C4-2B (cell line): Measurements from ENCODE around the gene XAF1.
"Not testable (repeated sequence)": the region's sequence is repeated elsewhere in the genome, so short reads cannot be mapped to it uniquely, and the experiment has no call there.

Experiments used
- H3K27ac ChIP-seq: fragments of 450-650 bp; 2 replicates; pipeline ENCODE4 v1.5.1; 2017
- ZFX ChIP-seq: fragments of 450-650 bp; IDR thresholded peaks from 2 replicates; pipeline ENCODE4 v1.6.1; 2017
- TF ChIP-seq, protein P1 (sequence below): fragments of 450-650 bp; conservative IDR thresholded peaks from 2 replicates; pipeline ENCODE4 v1.5.1; 2017; ENCODE audit warnings: mild to moderate bottlenecking

Gene XAF1

DNA sequence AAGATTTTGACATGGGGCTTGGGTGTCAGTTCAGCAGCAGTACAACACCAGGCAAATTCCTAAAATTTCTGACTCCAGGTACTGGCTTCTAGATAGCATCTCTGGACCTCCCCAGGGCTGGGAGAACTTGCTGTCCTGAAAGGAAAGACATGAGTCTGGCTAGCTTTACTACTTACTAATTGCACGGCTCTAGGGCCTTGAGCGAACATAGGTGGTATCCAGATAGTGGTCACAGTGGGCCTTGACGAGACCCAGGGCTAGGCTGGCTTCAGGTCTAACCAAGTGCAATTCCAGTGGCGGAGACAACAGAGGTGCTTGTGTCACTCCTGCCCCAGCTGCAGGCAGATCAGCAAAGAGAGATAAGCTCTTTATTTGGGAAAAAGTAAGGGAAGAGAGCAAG, 26.3 kb upstream of the XAF1 start:
- no peak for TF ChIP-seq ZFX
- TF ChIP-seq, protein P1, sequence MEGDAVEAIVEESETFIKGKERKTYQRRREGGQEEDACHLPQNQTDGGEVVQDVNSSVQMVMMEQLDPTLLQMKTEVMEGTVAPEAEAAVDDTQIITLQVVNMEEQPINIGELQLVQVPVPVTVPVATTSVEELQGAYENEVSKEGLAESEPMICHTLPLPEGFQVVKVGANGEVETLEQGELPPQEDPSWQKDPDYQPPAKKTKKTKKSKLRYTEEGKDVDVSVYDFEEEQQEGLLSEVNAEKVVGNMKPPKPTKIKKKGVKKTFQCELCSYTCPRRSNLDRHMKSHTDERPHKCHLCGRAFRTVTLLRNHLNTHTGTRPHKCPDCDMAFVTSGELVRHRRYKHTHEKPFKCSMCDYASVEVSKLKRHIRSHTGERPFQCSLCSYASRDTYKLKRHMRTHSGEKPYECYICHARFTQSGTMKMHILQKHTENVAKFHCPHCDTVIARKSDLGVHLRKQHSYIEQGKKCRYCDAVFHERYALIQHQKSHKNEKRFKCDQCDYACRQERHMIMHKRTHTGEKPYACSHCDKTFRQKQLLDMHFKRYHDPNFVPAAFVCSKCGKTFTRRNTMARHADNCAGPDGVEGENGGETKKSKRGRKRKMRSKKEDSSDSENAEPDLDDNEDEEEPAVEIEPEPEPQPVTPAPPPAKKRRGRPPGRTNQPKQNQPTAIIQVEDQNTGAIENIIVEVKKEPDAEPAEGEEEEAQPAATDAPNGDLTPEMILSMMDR: no peak
- no peak overlapping the region for H3K27ac ChIP-seq

GRCh38 chr17:6746665-6747064, 9.2 kb upstream of the XAF1 start:
- H3K27ac ChIP-seq: not testable (repeated sequence)

GRCh38 chr17:6748617-6749016, 7.2 kb upstream of the XAF1 start:
- H3K27ac ChIP-seq: no peak overlapping the region
- TF ChIP-seq, protein P1: no peak
- no peak for TF ChIP-seq ZFX

DNA sequence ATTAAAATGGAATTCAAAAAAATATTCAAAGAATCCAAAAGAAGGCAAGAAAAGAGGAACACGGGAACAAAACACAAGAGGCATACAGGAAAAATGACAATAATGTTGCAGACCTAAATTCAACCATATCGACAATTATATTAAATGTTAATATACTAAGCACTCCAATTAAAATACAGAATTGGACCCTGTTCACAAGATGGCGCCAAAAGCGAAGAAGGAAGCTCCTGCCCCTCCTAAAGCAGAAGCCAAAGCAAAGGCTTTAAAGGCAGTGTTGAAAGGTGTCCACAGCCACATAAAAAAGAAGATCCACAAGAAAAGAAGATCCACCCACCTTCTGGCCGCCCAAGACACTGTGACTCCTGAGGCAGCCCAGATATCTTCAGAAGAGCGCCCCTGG, 6.3 kb upstream of the XAF1 start:
- no peak overlapping the region for H3K27ac ChIP-seq
- no peak for TF ChIP-seq ZFX
- TF ChIP-seq, protein P1: no peak; the same call in 1 of the 2 replicates

DNA sequence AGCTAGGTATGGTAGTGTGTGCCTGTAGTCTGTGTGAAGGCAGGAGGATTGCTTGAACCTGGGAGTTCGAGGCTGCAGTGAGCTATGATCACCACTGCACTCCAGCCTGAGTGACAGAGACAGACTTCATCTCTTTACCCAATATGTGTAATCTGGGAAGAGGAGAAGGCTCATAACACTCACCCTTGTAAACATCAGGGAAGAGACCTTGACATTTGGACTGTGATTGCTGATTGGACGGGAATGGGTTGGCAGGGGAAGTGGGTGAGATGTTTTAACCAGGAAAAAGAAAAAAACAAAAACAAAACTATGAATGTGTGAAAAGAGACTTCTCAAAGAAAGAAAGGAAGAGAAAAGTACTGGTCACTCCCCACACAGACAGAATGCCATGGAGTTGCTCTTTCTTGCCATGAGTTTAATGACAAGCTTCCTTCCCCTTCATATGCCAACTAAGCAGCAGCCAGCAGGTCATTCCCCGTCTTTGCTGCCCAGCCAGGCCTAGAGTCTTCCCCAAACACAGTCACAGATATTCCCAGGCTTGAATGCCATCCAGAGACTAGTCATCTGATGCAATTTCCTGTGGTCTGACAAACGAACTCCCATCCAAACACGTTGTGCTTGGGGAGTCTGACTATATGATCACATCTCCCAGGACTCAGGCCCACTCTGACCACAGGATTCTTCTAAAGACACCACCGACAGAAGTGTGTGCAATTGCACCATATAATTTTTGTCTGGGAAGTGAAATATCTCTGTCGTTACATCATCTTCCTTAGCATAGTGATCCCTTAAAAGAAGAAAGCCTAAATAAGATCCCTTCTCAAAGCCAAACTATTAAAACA, 3.6 kb upstream of the XAF1 start:
- no peak overlapping the region for H3K27ac ChIP-seq

DNA sequence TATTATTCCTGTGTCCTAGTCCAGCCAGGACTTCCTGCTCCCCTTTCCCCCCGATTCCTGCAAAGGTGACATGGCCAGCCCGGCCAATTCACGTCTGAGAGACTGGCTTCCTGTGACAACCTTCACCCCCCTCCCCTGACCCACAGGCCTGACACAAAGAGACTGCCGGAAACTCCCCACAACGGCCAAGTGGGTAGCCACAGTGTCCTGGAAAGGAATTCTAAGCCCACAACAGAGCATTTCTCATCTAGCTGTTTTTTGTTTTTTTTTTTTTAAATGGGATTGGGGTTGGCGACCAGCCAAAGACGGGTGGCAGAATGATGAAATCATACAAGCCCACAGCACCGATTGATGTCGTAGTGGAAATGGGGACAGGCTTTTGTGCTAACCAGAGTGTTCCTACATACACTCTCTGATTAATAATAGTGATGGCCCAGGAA, 2.8 kb upstream of the XAF1 start:
- no peak overlapping the region for H3K27ac ChIP-seq

More for the DNA sequence above, 3.6 kb upstream of the XAF1 start:
- TF ChIP-seq, protein P1: no peak
- TF ChIP-seq ZFX: no peak

GRCh38 chr17:6753546-6753945, 2.3 kb upstream of the XAF1 start:
- TF ChIP-seq, protein P1: no peak
- no peak for TF ChIP-seq ZFX
- no peak overlapping the region for H3K27ac ChIP-seq

More for the DNA sequence above, 2.8 kb upstream of the XAF1 start:
- no peak for TF ChIP-seq ZFX
- TF ChIP-seq, protein P1: no peak

DNA sequence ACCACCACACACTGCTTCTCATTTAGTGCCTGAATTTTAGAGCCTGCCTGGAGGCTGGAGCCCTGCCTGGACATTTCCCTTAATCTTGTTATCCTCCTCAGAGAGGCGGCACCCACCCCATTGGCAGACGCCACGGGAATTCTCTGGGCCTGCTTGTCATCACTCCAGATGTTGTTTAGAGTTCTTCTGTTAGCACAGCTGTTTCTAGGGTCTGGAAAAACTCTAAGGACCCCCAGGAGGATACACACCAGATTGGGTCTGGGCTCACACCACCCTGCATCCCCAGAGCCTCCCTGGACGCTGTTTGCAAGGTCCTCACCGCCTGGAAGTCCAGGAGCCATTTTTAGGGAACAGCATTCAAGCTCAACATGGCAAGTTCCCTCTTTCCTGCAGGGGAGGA, 565 bp upstream of the XAF1 start:
- H3K27ac ChIP-seq: no peak overlapping the region
- no peak for TF ChIP-seq ZFX
- TF ChIP-seq, protein P1: no peak
